K562 (cell line): ENCODE results near the gene EPC2. TPM values are rescaled to one million over a fixed set of nuclear protein-coding genes. Genes with fewer than 3 reads are reported as not detected.

Experiments
- ATAC-seq: fragments of 200-7000 bp; cut with Tn5 transposase; 3 replicates; pipeline ENCODE4 v1.9.1; 2020; ENCODE audit warnings: moderate library complexity
- BruUV-seq: library from RNA; stranded (reverse); fragments of 400-500 nt; replicated peaks from 2 replicates; lab custom pipeline; 2021; lab: Mats Ljungman, UMichigan
- CTCF ChIA-PET: fragments of 300-600 bp; formaldehyde crosslinking; extraction: SDS; loops from one replicate; lab custom pipeline; 2021; ENCODE audit warnings: low intra/inter-chr PET ratio; lab: Yijun Ruan, JAX
- POLR2A ChIA-PET: fragments of 300-600, 350-650 bp; sonication (Branson Sonifier 250); formaldehyde crosslinking; extraction: SDS; loops from one replicate; lab custom pipeline; 2021; ENCODE audit warnings: antibody characterized with exemption, inconsistent platforms; lab: Yijun Ruan, JAX
- DNase-seq, 4 experiments: peaks; one replicate each; pipeline versions ENCODE4 v3.0.0 to v3.0.0-alpha.2; 2011 to 2018; ENCODE audit warnings: low spot score in 3 of 4, mixed read lengths in 3 of 4; ENCODE audit errors: extremely low read depth in 1 of 4
- FAIRE-seq: peaks from 2 replicates; lab custom pipeline; 2011; peaks lifted over from hg19 to GRCh38; lab: Jason Lieb, UNC
- H2AFZ ChIP-seq: 2 replicates; pipeline ENCODE4 v1.6.0; 2011; ENCODE audit warnings: low read depth, low read length, control low read depth, inconsistent platforms
- H3K27ac ChIP-seq: fragments of 200-600 bp; 3 replicates; pipeline ENCODE4 v1.8.0; 2011; ENCODE audit warnings: low read depth, mild to moderate bottlenecking, control low read depth, inconsistent platforms, low read length, moderate library complexity, mixed read lengths; ENCODE audit errors: extremely low read depth
- H3K27me3 ChIP-seq, 2 experiments: fragments of 300-600 bp in 1 of 2; 2 replicates in 1 of 2; 3 replicates in 1 of 2; pipeline versions ENCODE4 v1.6.0 to v1.8.0; 2011; ENCODE audit warnings: inconsistent platforms in 2 of 2, low read length in 2 of 2, mild to moderate bottlenecking in 1 of 2, mixed read lengths in 1 of 2, moderate library complexity in 1 of 2; ENCODE audit not compliant: control insufficient read depth in 2 of 2, insufficient read depth in 2 of 2
- H3K36me3 ChIP-seq: fragments of 300-600 bp; 3 replicates; pipeline ENCODE4 v1.8.0; 2011; ENCODE audit warnings: mild to moderate bottlenecking, low read length, inconsistent platforms; ENCODE audit not compliant: control insufficient read depth, insufficient read depth
- H3K4me1 ChIP-seq, 2 experiments: fragments of 200-600 bp in 1 of 2; replicated peaks in 1 of 2; 2 replicates in 1 of 2; 3 replicates in 1 of 2; pipeline versions ENCODE4 v1.5.1 to v1.8.0; 2011; ENCODE audit warnings: inconsistent platforms in 2 of 2, low read length in 2 of 2, mild to moderate bottlenecking in 1 of 2, mixed read lengths in 1 of 2, moderate library complexity in 1 of 2; ENCODE audit not compliant: control insufficient read depth in 2 of 2, insufficient read depth in 2 of 2
- H3K4me2 ChIP-seq: 2 replicates; pipeline ENCODE4 v1.6.1; 2011; ENCODE audit warnings: low read length, control low read depth, inconsistent platforms, mixed read lengths; ENCODE audit not compliant: insufficient read depth
- H3K4me3 ChIP-seq: fragments of 200-600 bp; sonication (generic), shearing (Covaris generic); 2 replicates; pipeline ENCODE4 v1.5.1; 2016; ENCODE audit warnings: control low read depth, inconsistent platforms
- H3K79me2 ChIP-seq: fragments of 200-600 bp; 3 replicates; pipeline ENCODE4 v1.8.0; 2011; ENCODE audit warnings: low read length, inconsistent platforms; ENCODE audit not compliant: control insufficient read depth, insufficient read depth
- H3K9ac ChIP-seq, 2 experiments: 2 replicates each; pipeline versions ENCODE4 v1.6.0 to v1.6.1; 2011; ENCODE audit warnings: low read depth in 2 of 2, low read length in 2 of 2, control low read depth in 1 of 2, inconsistent platforms in 1 of 2, mild to moderate bottlenecking in 1 of 2, mixed read lengths in 1 of 2; ENCODE audit not compliant: insufficient read depth in 1 of 2
- H3K9me1 ChIP-seq: one replicate; pipeline ENCODE4 v1.6.0; 2011; ENCODE audit warnings: inconsistent platforms, mild to moderate bottlenecking, low read length, moderate library complexity; ENCODE audit not compliant: control insufficient read depth, insufficient read depth
- H3K9me3 ChIP-seq: replicated peaks from 2 replicates; pipeline ENCODE4 v1.5.1; 2011; ENCODE audit warnings: low read depth, low read length, inconsistent platforms; ENCODE audit not compliant: control insufficient read depth, insufficient read depth
- H4K20me1 ChIP-seq: replicated peaks from 2 replicates; pipeline ENCODE4 v1.6.1; 2011; ENCODE audit warnings: low read length, inconsistent platforms, mixed read lengths; ENCODE audit not compliant: control insufficient read depth, insufficient read depth
- ARID1B ChIP-seq: fragments of 450-650 bp; IDR thresholded peaks from 2 replicates; pipeline ENCODE4 v1.6.1; 2016; ENCODE audit warnings: antibody characterized with exemption, mild to moderate bottlenecking, inconsistent platforms
- EHMT2 ChIP-seq: fragments of 450-650 bp; IDR thresholded peaks from 2 replicates; pipeline ENCODE4 v1.6.1; 2018; ENCODE audit warnings: antibody characterized with exemption
- ETV6 ChIP-seq, 3 experiments: fragments of 150-350 bp in 1 of 3; sonication (generic) in 1 of 3; formaldehyde crosslinking in 1 of 3; IDR thresholded peaks; 2 replicates each; pipeline versions ENCODE4 v1.6.1 to v1.8.0; 2014 to 2022; ENCODE audit warnings: borderline replicate concordance in 2 of 3, low read depth in 2 of 3, antibody characterized with exemption in 1 of 3, low read length in 1 of 3, mild to moderate bottlenecking in 1 of 3, missing genetic modification reagents in 1 of 3
- HMGN3 ChIP-seq: IDR thresholded peaks from 2 replicates; pipeline ENCODE4 v1.6.1; 2011; ENCODE audit warnings: borderline replicate concordance, low read depth, mild to moderate bottlenecking, mixed read lengths, low read length; ENCODE audit not compliant: insufficient read length; ENCODE audit errors: extremely low read depth
- ILK ChIP-seq: fragments of 450-650 bp; IDR thresholded peaks from 2 replicates; pipeline ENCODE4 v1.6.1; 2016; ENCODE audit warnings: missing genetic modification characterization, low read depth, mild to moderate bottlenecking, missing compliant biosample characterization, moderate library complexity, borderline replicate concordance
- KDM5B ChIP-seq: fragments of 200-600 bp; sonication (generic); IDR thresholded peaks from 2 replicates; pipeline ENCODE4 v1.6.1; 2012; ENCODE audit warnings: low read depth, mild to moderate bottlenecking, moderate library complexity, low read length, control low read depth, inconsistent platforms; ENCODE audit not compliant: insufficient replicate concordance
- NR3C1 ChIP-seq: sonication (generic); formaldehyde crosslinking; IDR thresholded peaks from 2 replicates; pipeline ENCODE4 v1.8.1; 2022; ENCODE audit warnings: missing genetic modification reagents
- PTBP1 ChIP-seq: fragments of 200-400 bp; formaldehyde crosslinking; IDR thresholded peaks from 2 replicates; pipeline ENCODE4 v1.6.1; 2017; ENCODE audit warnings: low read depth, low read length
- RBM25 ChIP-seq: fragments of 200-400 bp; formaldehyde crosslinking; IDR thresholded peaks from 2 replicates; pipeline ENCODE4 v1.6.1; 2018; ENCODE audit warnings: low read length, low read depth, moderate library complexity; ENCODE audit not compliant: severe bottlenecking
- ZNF830 ChIP-seq: fragments of 250-450 bp; sonication (Bioruptor Pico); IDR thresholded peaks from 2 replicates; pipeline ENCODE4 v1.5.0; 2021; ENCODE audit warnings: mild to moderate bottlenecking
- WGBS: fragments of 100-300 bp; shearing (Covaris generic); methylation state at CpG from one replicate; pipeline ENCODE4 v1.1.6; 2016; ENCODE audit warnings: low coverage, mixed read lengths; ENCODE audit not compliant: insufficient coverage; ENCODE audit errors: missing lambda C conversion rate; 5-methylcytosine and 5-hydroxymethylcytosine counted together
- in situ Hi-C: fragments of 300-500 bp; cut with MboI; formaldehyde crosslinking; loops from 4 replicates; pipeline ENCODE4 v1.15.0; 2018; ENCODE audit warnings: inconsistent platforms, mixed read lengths
- intact Hi-C: fragments of 100-400 bp; cut with micrococcal nuclease; formaldehyde crosslinking; loops from 2 replicates; pipeline ENCODE4 v1.14.2; 2022
- polyA plus RNA-seq, 8 experiments: library from polyadenylated mRNA; depleted of rRNA in 4 of 8; stranded (reverse) in 5 of 8; unstranded in 3 of 8; fragments of >200 nt; fragmentation: Nextera tagmentation in 2 of 8; fragmentation: Illumina TruSeq in 1 of 8; extraction: Ambion mirVana in 2 of 8; extraction: Trizol in 1 of 8; gene quantifications; 2 replicates each; pipeline versions ENCODE4 v1.2.1 to v1.2.3, GENCODE V29; 2011 to 2014; ENCODE audit warnings: inconsistent platforms in 1 of 8, missing spikeins in 1 of 8
- total RNA-seq, 7 experiments: library from RNA; depleted of rRNA in 6 of 7; stranded (reverse); fragments of >200 nt in 6 of 7; fragmentation: Illumina TruSeq in 2 of 7; extraction: Trizol in 2 of 7; gene quantifications; 2 replicates each; pipeline versions ENCODE4 v1.2.1 to v1.2.3, GENCODE V29; 2011 to 2021; ENCODE audit warnings: low replicate concordance in 1 of 7
- TF ChIP-seq, protein P1 (sequence below): sonication (generic); formaldehyde crosslinking; IDR thresholded peaks from 2 replicates; pipeline ENCODE4 v1.8.0; 2022; ENCODE audit warnings: mild to moderate bottlenecking, missing genetic modification reagents
- TF ChIP-seq, protein P2 (sequence below): fragments of 250-450 bp; sonication (Bioruptor Pico); IDR thresholded peaks from 2 replicates; pipeline ENCODE4 v1.8.0; 2021; ENCODE audit warnings: mild to moderate bottlenecking, moderate library complexity
- TF ChIP-seq, protein P3 (sequence below): fragments of 200-800 bp; sonication (Bioruptor generic); IDR thresholded peaks from 2 replicates; pipeline ENCODE4 v1.6.1; 2017; ENCODE audit warnings: missing genetic modification characterization, missing compliant biosample characterization

Gene EPC2
- total and polyA plus RNA-seq, 9 of the 15 experiments (the other 6 are each of a cell fraction or from before 2014, with no cell fraction given), result 7.0 to 35.8 (median 29.1) TPM

DNA sequence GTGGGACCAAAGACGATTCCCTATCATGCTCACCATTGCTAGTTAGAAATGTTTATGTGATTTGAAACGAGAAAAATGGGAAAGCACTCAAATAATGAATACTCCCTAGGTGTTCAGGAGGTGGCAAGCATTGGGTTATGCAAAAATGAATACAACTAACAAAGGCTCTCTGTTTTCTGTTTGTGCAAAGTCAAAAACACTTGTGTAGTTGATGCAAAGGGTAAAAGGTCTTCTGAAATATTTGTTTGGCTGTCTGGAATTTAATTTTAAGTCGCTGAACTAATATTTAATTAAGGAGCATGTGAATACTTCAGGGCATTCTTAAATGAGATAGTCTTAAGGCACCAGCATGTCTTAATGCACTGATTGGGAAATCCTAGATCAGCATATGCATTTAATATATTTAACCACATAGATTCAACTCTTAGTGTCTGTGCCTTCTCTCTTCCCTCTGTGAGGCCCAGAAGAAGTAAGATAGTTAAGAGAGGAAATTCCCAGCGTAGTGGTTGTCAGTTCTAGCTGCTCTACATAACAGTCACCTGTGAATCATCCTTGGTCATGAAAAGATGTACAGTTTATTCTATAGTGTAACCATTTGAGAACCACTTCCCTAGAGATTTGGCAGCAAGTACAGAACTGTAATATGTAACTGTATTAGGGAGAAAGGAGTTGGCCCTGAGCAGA is 111.9 kb downstream of the EPC2 start:
- no peak for ATAC-seq
- BruUV-seq, result no TSS peak
- Histone ChIP-seq H3K27ac (no peak overlapping the region), H3K36me3 (peaks cover 11% of the 10 kb centered on the region; the same call in 1 of the 3 replicates), H3K4me3 (no peak overlapping the region), H3K9me1 (no peaks in the 10 kb centered on the region), H3K79me2 (no peaks in the 10 kb centered on the region), H3K27me3 (no peaks in the 10 kb centered on the region), H2AFZ (no peak overlapping the region), H3K9ac (no peak overlapping the region), H3K4me1 (no peaks in the 10 kb centered on the region), H3K9me3 (no peaks in the 10 kb centered on the region), H4K20me1 (no peaks in the 10 kb centered on the region), H3K4me2 (no peak overlapping the region)
- intact Hi-C loops (no loop called here), in situ Hi-C loops (no loop called here)
- DNase-seq, result no peak
- WGBS, result 72% methylated on average over 4 of the region's 4 CpGs
- FAIRE-seq, result no peak
- ChIA-PET CTCF (no interaction called here), POLR2A (interaction anchor here (1.3 kb wide), 1 partner anchor 11 kb away, joined by 5 read pairs; no protein-coding TSS in a partner anchor)
- TF ChIP-seq NR3C1 (CRISPR knock-in tag) (no peak), ILK (no peak), ARID1B (no peak), ZNF830 (no peak), KDM5B (no peak), PTBP1 (no peak), HMGN3 (no peak), ETV6 (IDR thresholded peaks at IDR 0.05; ENCODE audit: borderline replicate concordance in 1 of 2, low read depth in 2 of 2, low read length in 1 of 2) (no peak), ETV6 (CRISPR knock-in tag; IDR thresholded peaks at IDR 0.05; ENCODE audit: borderline replicate concordance) (no peak), EHMT2 (no peak), RBM25 (no peak)
- TF ChIP-seq, protein P1, sequence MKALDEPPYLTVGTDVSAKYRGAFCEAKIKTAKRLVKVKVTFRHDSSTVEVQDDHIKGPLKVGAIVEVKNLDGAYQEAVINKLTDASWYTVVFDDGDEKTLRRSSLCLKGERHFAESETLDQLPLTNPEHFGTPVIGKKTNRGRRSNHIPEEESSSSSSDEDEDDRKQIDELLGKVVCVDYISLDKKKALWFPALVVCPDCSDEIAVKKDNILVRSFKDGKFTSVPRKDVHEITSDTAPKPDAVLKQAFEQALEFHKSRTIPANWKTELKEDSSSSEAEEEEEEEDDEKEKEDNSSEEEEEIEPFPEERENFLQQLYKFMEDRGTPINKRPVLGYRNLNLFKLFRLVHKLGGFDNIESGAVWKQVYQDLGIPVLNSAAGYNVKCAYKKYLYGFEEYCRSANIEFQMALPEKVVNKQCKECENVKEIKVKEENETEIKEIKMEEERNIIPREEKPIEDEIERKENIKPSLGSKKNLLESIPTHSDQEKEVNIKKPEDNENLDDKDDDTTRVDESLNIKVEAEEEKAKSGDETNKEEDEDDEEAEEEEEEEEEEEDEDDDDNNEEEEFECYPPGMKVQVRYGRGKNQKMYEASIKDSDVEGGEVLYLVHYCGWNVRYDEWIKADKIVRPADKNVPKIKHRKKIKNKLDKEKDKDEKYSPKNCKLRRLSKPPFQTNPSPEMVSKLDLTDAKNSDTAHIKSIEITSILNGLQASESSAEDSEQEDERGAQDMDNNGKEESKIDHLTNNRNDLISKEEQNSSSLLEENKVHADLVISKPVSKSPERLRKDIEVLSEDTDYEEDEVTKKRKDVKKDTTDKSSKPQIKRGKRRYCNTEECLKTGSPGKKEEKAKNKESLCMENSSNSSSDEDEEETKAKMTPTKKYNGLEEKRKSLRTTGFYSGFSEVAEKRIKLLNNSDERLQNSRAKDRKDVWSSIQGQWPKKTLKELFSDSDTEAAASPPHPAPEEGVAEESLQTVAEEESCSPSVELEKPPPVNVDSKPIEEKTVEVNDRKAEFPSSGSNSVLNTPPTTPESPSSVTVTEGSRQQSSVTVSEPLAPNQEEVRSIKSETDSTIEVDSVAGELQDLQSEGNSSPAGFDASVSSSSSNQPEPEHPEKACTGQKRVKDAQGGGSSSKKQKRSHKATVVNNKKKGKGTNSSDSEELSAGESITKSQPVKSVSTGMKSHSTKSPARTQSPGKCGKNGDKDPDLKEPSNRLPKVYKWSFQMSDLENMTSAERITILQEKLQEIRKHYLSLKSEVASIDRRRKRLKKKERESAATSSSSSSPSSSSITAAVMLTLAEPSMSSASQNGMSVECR (CRISPR knock-in tag), result no peak
- TF ChIP-seq, protein P2, sequence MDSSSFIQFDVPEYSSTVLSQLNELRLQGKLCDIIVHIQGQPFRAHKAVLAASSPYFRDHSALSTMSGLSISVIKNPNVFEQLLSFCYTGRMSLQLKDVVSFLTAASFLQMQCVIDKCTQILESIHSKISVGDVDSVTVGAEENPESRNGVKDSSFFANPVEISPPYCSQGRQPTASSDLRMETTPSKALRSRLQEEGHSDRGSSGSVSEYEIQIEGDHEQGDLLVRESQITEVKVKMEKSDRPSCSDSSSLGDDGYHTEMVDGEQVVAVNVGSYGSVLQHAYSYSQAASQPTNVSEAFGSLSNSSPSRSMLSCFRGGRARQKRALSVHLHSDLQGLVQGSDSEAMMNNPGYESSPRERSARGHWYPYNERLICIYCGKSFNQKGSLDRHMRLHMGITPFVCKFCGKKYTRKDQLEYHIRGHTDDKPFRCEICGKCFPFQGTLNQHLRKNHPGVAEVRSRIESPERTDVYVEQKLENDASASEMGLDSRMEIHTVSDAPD (CRISPR knock-in tag), result no peak
- TF ChIP-seq, protein P3, sequence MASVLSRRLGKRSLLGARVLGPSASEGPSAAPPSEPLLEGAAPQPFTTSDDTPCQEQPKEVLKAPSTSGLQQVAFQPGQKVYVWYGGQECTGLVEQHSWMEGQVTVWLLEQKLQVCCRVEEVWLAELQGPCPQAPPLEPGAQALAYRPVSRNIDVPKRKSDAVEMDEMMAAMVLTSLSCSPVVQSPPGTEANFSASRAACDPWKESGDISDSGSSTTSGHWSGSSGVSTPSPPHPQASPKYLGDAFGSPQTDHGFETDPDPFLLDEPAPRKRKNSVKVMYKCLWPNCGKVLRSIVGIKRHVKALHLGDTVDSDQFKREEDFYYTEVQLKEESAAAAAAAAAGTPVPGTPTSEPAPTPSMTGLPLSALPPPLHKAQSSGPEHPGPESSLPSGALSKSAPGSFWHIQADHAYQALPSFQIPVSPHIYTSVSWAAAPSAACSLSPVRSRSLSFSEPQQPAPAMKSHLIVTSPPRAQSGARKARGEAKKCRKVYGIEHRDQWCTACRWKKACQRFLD (CRISPR knock-in tag), result no peak
